HepG2 (cell line): ENCODE results near the gene ORM1. TPM values are rescaled to one million over a fixed set of nuclear protein-coding genes. Genes with fewer than 3 reads are reported as not detected.
A peak's percentile ranks its signal among the peaks of the same experiment; 100 is the strongest.

Experiments used
- ATAC-seq: fragments of 200-7000 bp; cut with Tn5 transposase; 3 replicates; pipeline ENCODE4 v1.9.1; 2020; ENCODE audit warnings: mild to moderate bottlenecking, moderate library complexity
- BruUV-seq: library from RNA; stranded (reverse); fragments of 400-500 nt; replicated peaks from 2 replicates; lab custom pipeline; 2021; lab: Mats Ljungman, UMichigan
- CTCF ChIA-PET: fragments of 300-600 bp; formaldehyde crosslinking; extraction: SDS; loops from one replicate; lab custom pipeline; 2021; ENCODE audit warnings: low total read pairs, inconsistent platforms, low intra/inter-chr PET ratio; lab: Yijun Ruan, JAX
- POLR2A ChIA-PET: fragments of 350-600 bp; sonication (Branson Sonifier 250); formaldehyde crosslinking; loops from one replicate; lab custom pipeline; 2020; ENCODE audit warnings: antibody characterized with exemption, inconsistent platforms; lab: Yijun Ruan, JAX
- DNase-seq: peaks from one replicate; pipeline ENCODE4 v3.0.0-alpha.2; 2015; ENCODE audit warnings: low spot score
- FAIRE-seq: peaks from 3 replicates; lab custom pipeline; 2011; peaks lifted over from hg19 to GRCh38; lab: Jason Lieb, UNC
- H2AFZ ChIP-seq: one replicate; pipeline ENCODE4 v1.6.1; 2011; ENCODE audit warnings: low read length, inconsistent platforms
- H3K27ac ChIP-seq: fragments of 300-600 bp; 3 replicates; pipeline ENCODE4 v1.8.0; 2011; ENCODE audit warnings: mixed run types, mild to moderate bottlenecking, mixed read lengths, low read length, inconsistent platforms; ENCODE audit not compliant: insufficient read depth; ENCODE audit errors: extremely low read length
- H3K27me3 ChIP-seq, 2 experiments: fragments of 200-600 bp in 1 of 2; 2 replicates in 1 of 2; 3 replicates in 1 of 2; pipeline versions ENCODE4 v1.6.0 to v1.8.0; 2011; ENCODE audit warnings: low read length in 2 of 2, mild to moderate bottlenecking in 2 of 2, moderate library complexity in 2 of 2, inconsistent platforms in 1 of 2; ENCODE audit not compliant: insufficient read depth in 2 of 2, control insufficient read depth in 1 of 2
- H3K36me3 ChIP-seq, 2 experiments: fragments of 200-600 bp in 1 of 2; replicated peaks in 1 of 2; 2 replicates in 1 of 2; 3 replicates in 1 of 2; pipeline versions ENCODE4 v1.5.1 to v1.8.0; 2011; ENCODE audit warnings: low read length in 2 of 2, inconsistent platforms in 1 of 2; ENCODE audit not compliant: insufficient read depth in 2 of 2, control insufficient read depth in 1 of 2
- H3K4me1 ChIP-seq: 2 replicates; pipeline ENCODE4 v1.5.1; 2012; ENCODE audit warnings: low read length, inconsistent platforms; ENCODE audit not compliant: insufficient read depth
- H3K4me2 ChIP-seq: 2 replicates; pipeline ENCODE4 v1.6.0; 2011; ENCODE audit warnings: low read depth, low read length, inconsistent platforms
- H3K4me3 ChIP-seq, 3 experiments: fragments of 200-600 bp in 1 of 3; sonication (generic), shearing (Covaris generic) in 1 of 3; replicated peaks in 1 of 3; 2 replicates each; pipeline ENCODE4 v1.5.1; 2011 to 2016; ENCODE audit warnings: low read length in 3 of 3, inconsistent platforms in 2 of 3, low read depth in 2 of 3, mild to moderate bottlenecking in 2 of 3, control low read depth in 1 of 3, mixed read lengths in 1 of 3; ENCODE audit not compliant: insufficient read depth in 1 of 3
- H3K79me2 ChIP-seq: one replicate; pipeline ENCODE4 v1.6.1; 2011; ENCODE audit warnings: low read length, inconsistent platforms; ENCODE audit not compliant: insufficient read depth
- H3K9ac ChIP-seq: 2 replicates; pipeline ENCODE4 v1.6.0; 2011; ENCODE audit warnings: mild to moderate bottlenecking, low read depth, low read length, inconsistent platforms; ENCODE audit not compliant: insufficient read depth
- H3K9me3 ChIP-seq: 2 replicates; pipeline ENCODE4 v1.5.1; 2012; ENCODE audit warnings: mild to moderate bottlenecking, low read length
- H4K20me1 ChIP-seq: 2 replicates; pipeline ENCODE4 v1.6.0; 2011; ENCODE audit warnings: inconsistent platforms, mild to moderate bottlenecking, low read length, moderate library complexity; ENCODE audit not compliant: insufficient read depth
- GATAD2A ChIP-seq: IDR thresholded peaks from 2 replicates; pipeline ENCODE4 v1.6.1; 2016
- GRHL1 ChIP-seq: sonication (generic); formaldehyde crosslinking; conservative IDR thresholded peaks from 2 replicates; pipeline ENCODE4 v1.8.0; 2022; ENCODE audit warnings: missing genetic modification reagents
- MAFF ChIP-seq: IDR thresholded peaks from 2 replicates; pipeline ENCODE4 v1.6.1; 2011; ENCODE audit warnings: low read depth, low read length, improper control_type of control experiment
- MIXL1 ChIP-seq: IDR thresholded peaks from 2 replicates; pipeline ENCODE4 v1.6.1; 2016
- PTBP1 ChIP-seq: fragments of 200-400 bp; formaldehyde crosslinking; IDR thresholded peaks from 2 replicates; pipeline ENCODE4 v1.6.1; 2018; ENCODE audit warnings: low read length, low read depth; ENCODE audit not compliant: poor library complexity, severe bottlenecking
- SOX6 ChIP-seq, 2 experiments: fragments of 450-650 bp in 1 of 2; sonication (generic) in 1 of 2; formaldehyde crosslinking in 1 of 2; IDR thresholded peaks; 2 replicates each; pipeline versions ENCODE4 v1.4.0 to v1.6.1; 2017 to 2020; ENCODE audit warnings: antibody characterized with exemption in 1 of 2, mild to moderate bottlenecking in 1 of 2, missing genetic modification reagents in 1 of 2
- SP4 ChIP-seq: sonication (generic); formaldehyde crosslinking; IDR thresholded peaks from 2 replicates; pipeline ENCODE4 v1.8.1; 2023; ENCODE audit warnings: mild to moderate bottlenecking, missing genetic modification reagents
- SPEN ChIP-seq: sonication (generic); formaldehyde crosslinking; IDR thresholded peaks from 2 replicates; pipeline ENCODE4 v1.5.1; 2020; ENCODE audit warnings: low read depth, mild to moderate bottlenecking, missing genetic modification reagents
- SRSF9 ChIP-seq: fragments of 200-400 bp; formaldehyde crosslinking; IDR thresholded peaks from 2 replicates; pipeline ENCODE4 v1.6.1; 2018; ENCODE audit warnings: borderline replicate concordance, mild to moderate bottlenecking, low read depth, low read length; ENCODE audit not compliant: insufficient read depth, poor library complexity, severe bottlenecking
- YEATS2 ChIP-seq: sonication (generic); formaldehyde crosslinking; IDR thresholded peaks from 2 replicates; pipeline ENCODE4 v1.4.0; 2020; ENCODE audit warnings: missing genetic modification reagents, borderline replicate concordance
- ZBTB33 ChIP-seq: sonication (generic); formaldehyde crosslinking; IDR thresholded peaks from 2 replicates; pipeline ENCODE4 v1.4.0; 2020; ENCODE audit warnings: missing genetic modification reagents
- ZFY ChIP-seq: sonication (generic); formaldehyde crosslinking; IDR thresholded peaks from 2 replicates; pipeline ENCODE4 v1.4.0; 2020; ENCODE audit warnings: missing genetic modification reagents
- ZNF333 ChIP-seq: sonication (generic); formaldehyde crosslinking; IDR thresholded peaks from 2 replicates; pipeline ENCODE4 v1.4.0; 2020; ENCODE audit warnings: mild to moderate bottlenecking, missing genetic modification reagents, borderline replicate concordance
- ZNF33A ChIP-seq: sonication (generic); formaldehyde crosslinking; IDR thresholded peaks from 2 replicates; pipeline ENCODE4 v1.5.1; 2020; ENCODE audit warnings: missing genetic modification reagents, mild to moderate bottlenecking, moderate library complexity, borderline replicate concordance
- ZNF501 ChIP-seq: sonication (generic); formaldehyde crosslinking; IDR thresholded peaks from 2 replicates; pipeline ENCODE4 v1.5.1; 2020; ENCODE audit warnings: mild to moderate bottlenecking, moderate library complexity, missing genetic modification reagents
- ZNF574 ChIP-seq: sonication (generic); formaldehyde crosslinking; IDR thresholded peaks from 2 replicates; pipeline ENCODE4 v1.4.0; 2020; ENCODE audit warnings: missing genetic modification reagents
- ZSCAN9 ChIP-seq: IDR thresholded peaks from 2 replicates; pipeline ENCODE4 v1.6.1; 2016; ENCODE audit warnings: borderline replicate concordance
- WGBS: methylation state at CpG from one replicate; pipeline ENCODE4 v1.1.6; 2017; ENCODE audit warnings: low lambda C conversion rate; 5-methylcytosine and 5-hydroxymethylcytosine counted together
- in situ Hi-C: cut with HindIII; loops from 2 replicates; pipeline ENCODE4 v1.10.0; 2017; ENCODE audit warnings: low pct_unique_long_range_greater_than_20kb; ENCODE audit not compliant: extremely low pct_ligation_motif_present
- intact Hi-C: fragments of 100-400 bp; cut with micrococcal nuclease; formaldehyde crosslinking; loops from one replicate; pipeline ENCODE4 v1.10.0; 2022; ENCODE audit not compliant: unreplicated experiment
- polyA plus RNA-seq, 8 experiments: library from polyadenylated mRNA; depleted of rRNA in 3 of 8; stranded (reverse) in 7 of 8; unstranded in 1 of 8; fragments of >200 nt; fragmentation: Illumina TruSeq in 4 of 8; extraction: Trizol in 4 of 8; gene quantifications; 2 replicates each; pipeline versions ENCODE4 v1.2.1 to v1.2.3, GENCODE V29; 2011 to 2016; ENCODE audit warnings: low read depth in 4 of 8, missing spikeins in 1 of 8, mixed read lengths in 1 of 8; ENCODE audit not compliant: insufficient read depth in 1 of 8
- total RNA-seq, 5 experiments: library from RNA; depleted of rRNA; stranded (reverse); fragments of >200 nt; fragmentation: Illumina TruSeq; extraction: Trizol; gene quantifications; 2 replicates each; pipeline ENCODE4 v1.2.3, GENCODE V29; 2016; ENCODE audit warnings: low read depth in 1 of 5

The ORM1 gene
- total and polyA plus RNA-seq, 2 of the 13 experiments (the other 11 are each of a cell fraction or from before 2014, with no cell fraction given): 699 to 1,180 TPM

GRCh38 chr9:114291064-114291474, 31.8 kb upstream of the ORM1 start:
- Histone ChIP-seq H3K4me3 (no peak overlapping the region), H3K4me2 (no peak overlapping the region), H3K9ac (no peak overlapping the region), H2AFZ (no peak overlapping the region), H3K9me3 (peaks cover 10% of the 10 kb centered on the region), H3K79me2 (no peaks in the 10 kb centered on the region), H3K27me3 (no peaks in the 10 kb centered on the region), H3K27ac (no peak overlapping the region), H4K20me1 (no peaks in the 10 kb centered on the region), H3K36me3 (peaks cover 37 to 78% of the 10 kb centered on the region in 2 experiments), H3K4me1 (no peaks in the 10 kb centered on the region)
- FAIRE-seq (peak; percentile 58), ATAC-seq (peak; percentile 64), DNase-seq (peak; percentile 61)
- in situ Hi-C loops (loop anchor here (5.0 kb wide), 3 partner anchors 134 to 484 kb away; partner anchors contain the start of genes COL27A1 and KIF12), intact Hi-C loops (loop anchor here (1.0 to 5.0 kb wide), 3 partner anchors 134 to 209 kb away; partner anchors contain the start of gene COL27A1)
- BruUV-seq: no TSS peak
- WGBS: 36% methylated on average over 9 of the region's 12 CpGs
- CTCF ChIA-PET: interaction anchor here (1.8 to 1.9 kb wide), 2 partner anchors 183 to 208 kb away, joined by 18 to 21 read pairs; no protein-coding TSS in a partner anchor
- POLR2A ChIA-PET: interaction anchor here (1.1 to 3.2 kb wide), 7 partner anchors 116 to 219 kb away, joined by 3 to 24 read pairs (median 6); no protein-coding TSS in a partner anchor
- 0 out of 2 replicates have a peak, but pooled peaks have one; percentile 18 for TF ChIP-seq GATAD2A (CRISPR knock-in tag)
- TF ChIP-seq ZFY (CRISPR knock-in tag): no peak
- no peak for TF ChIP-seq ZNF574 (CRISPR knock-in tag)
- no peak for TF ChIP-seq SOX6 (IDR thresholded peaks at IDR 0.05)
- TF ChIP-seq SOX6 (CRISPR knock-in tag; IDR thresholded peaks at IDR 0.05): peak; percentile 41; the same call in 1 of the 2 replicates
- 0 out of 2 replicates have a peak, but pooled peaks have one; percentile 31 for TF ChIP-seq YEATS2 (CRISPR knock-in tag)
- TF ChIP-seq MIXL1 (CRISPR knock-in tag): no peak
- TF ChIP-seq ZNF501 (CRISPR knock-in tag): peak; percentile 61; the same call in 1 of the 2 replicates
- no peak for TF ChIP-seq MAFF
- TF ChIP-seq SRSF9: no peak
- no peak for TF ChIP-seq SPEN
- TF ChIP-seq ZNF333 (CRISPR knock-in tag): no peak
- peak; percentile 73 for TF ChIP-seq ZBTB33 (CRISPR knock-in tag)
- TF ChIP-seq ZNF33A (CRISPR knock-in tag): 0 out of 2 replicates have a peak, but pooled peaks have one; percentile 51
- TF ChIP-seq PTBP1: no peak
- no peak for TF ChIP-seq SP4
- TF ChIP-seq GRHL1 (CRISPR knock-in tag): no peak
- 0 out of 2 replicates have a peak, but pooled peaks have one; percentile 30 for TF ChIP-seq ZSCAN9 (CRISPR knock-in tag)
